SW 1271 (cell line): ENCODE data around the gene DGKG.

Experiments used
- DNase-seq, 2 experiments: peaks; one replicate each; lab custom pipeline; 2025; lab: John Stamatoyannopoulos, UW

The DGKG gene

DNA sequence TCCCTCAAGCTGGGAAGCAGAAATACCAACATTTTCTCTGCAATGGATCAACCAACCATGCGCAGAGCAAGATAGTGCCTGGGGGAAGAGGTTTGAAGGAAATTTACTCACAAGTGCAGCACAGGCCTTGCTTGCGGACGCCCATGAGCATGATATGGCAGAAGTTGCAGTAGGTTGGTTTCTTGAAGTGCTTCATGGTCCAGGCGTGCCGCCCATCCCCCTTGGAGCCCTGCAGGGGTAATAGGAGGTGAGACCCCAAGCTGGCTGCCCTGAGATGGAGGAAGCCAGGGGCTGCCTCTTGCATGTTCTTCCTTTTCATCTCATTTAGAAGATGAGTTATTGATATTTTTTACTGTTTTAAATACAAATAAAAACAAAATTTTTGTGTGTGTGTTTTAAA lies 86.6 kb downstream of the DGKG start:
- no peak for DNase-seq

DNA sequence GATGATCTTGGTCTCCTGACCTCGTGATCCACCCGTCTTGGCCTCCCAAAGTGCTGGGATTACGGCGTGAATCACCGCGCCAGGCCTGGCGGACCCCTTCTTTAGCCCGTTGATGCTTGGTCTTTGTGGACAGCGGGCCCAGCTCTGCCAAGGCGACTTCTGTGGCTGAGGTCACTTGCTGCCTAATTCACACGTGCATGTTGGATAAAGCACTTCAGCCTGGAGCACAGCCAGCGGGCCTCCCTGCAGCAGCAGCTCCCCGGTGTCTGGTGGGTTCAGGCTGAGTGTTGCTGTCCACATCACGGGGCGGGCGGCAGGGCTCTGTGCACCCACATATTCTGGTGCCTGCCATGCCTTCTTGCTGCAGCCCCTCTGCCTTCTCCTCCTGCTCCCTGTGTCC lies 88.4 kb downstream of the DGKG start:
- DNase-seq, result no peak

- no peak for DNase-seq
These were observed 91.3 kb downstream of the DGKG start for GRCh38 chr3:186270701-186271100.

DNA sequence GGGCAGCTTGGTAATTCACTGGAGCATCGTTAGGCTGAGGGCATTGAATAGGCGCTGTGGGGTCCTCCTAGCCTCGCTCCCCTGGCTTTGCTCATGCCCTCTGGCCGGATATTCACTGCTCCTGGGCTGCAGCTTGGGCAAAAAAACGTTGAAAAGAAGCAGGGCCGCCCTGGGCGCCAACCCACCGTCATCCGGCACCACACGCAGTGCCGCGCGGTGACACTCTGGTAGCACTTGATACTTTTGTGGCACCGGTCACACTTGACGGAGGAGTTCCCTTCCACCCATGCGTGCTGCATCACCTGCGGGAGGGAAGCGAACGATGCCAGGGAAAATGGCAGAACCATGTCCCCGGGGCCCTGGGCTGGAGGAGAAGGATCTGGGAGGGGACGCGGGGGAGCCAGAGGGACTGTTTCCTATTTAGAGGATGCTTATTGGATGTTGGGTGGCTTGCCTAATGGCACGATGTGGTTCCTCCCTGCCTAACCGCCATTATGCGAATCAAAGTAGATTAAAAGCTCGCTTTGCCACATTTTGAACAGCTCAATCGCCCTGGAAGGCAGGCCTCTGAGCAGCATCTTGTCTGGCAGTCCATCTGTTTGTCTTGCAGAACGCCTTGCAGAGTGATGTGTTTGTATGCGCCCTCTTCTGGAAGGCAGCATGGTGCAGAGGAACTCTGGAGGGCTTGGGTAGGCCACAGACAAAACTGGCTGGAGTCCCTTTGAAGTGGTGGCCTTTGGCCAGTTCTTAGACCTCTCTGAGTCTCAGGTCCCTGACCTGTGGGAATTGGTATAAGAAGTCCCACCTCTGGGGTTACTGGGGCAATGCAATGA lies 93.2 kb downstream of the DGKG start:
- DNase-seq, result no peak

DNA sequence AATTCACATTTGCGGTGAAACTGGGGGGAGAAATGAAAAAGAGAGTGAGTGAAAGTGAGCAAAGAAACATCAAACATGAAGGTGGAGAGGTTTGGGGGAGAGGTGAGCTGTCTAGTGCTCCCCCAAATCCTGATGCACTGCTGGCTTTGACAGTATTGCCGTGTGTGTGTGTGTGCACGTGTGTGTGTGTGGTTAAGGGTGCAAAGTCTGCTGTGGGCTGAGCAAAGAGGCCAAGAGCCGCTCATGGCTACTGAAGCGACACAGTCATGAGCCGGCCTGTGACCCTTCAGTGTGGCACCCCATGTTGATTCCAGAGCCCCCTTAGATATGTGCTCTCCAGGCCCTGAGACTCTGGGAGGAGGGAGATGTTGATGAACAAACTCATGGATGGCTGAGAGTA lies 94.3 kb downstream of the DGKG start:
- no peak for DNase-seq

DNA sequence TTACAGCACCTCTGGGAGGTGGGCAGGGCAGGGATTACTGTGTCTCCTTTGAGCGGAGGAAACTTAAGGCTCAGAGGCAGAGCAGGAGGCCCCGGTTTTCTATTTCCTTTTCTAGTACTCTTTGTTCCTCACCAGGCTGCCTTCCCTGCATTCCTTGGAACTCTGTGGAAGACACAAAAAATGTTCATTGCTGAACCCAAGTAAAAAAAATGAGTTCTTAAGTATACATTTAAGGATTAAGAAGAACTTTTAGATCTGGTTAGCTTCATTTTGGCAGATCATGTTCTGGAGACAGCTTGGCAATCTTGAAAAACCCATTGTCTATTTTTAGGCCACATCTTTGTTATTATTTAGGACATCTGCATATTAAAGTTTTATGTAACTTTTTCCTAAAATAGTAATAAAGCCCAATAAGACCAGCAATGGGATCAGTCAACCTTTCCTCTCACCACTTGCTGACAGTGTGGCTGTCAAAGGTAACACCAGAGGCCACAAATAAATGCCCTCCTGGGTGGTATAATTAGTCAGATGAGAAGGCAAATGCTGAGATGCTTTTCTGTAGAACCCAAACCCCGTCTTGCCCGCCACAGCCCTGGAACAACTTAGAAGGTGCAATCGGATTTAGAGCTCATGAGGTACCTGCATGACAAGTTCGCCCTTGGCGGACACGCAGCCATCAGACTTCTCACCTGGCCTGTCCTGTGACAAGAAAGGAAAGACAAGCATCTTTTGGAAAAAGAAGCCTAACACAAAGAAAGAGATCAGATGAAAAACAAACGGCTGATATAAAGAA lies 97.2 kb downstream of the DGKG start:
- DNase-seq, result no peak

GRCh38 chr3:186261638-186262037 lies 100.4 kb downstream of the DGKG start:
- DNase-seq, result no peak

GRCh38 chr3:186260726-186261125 lies 101.3 kb downstream of the DGKG start:
- no peak for DNase-seq

DNA sequence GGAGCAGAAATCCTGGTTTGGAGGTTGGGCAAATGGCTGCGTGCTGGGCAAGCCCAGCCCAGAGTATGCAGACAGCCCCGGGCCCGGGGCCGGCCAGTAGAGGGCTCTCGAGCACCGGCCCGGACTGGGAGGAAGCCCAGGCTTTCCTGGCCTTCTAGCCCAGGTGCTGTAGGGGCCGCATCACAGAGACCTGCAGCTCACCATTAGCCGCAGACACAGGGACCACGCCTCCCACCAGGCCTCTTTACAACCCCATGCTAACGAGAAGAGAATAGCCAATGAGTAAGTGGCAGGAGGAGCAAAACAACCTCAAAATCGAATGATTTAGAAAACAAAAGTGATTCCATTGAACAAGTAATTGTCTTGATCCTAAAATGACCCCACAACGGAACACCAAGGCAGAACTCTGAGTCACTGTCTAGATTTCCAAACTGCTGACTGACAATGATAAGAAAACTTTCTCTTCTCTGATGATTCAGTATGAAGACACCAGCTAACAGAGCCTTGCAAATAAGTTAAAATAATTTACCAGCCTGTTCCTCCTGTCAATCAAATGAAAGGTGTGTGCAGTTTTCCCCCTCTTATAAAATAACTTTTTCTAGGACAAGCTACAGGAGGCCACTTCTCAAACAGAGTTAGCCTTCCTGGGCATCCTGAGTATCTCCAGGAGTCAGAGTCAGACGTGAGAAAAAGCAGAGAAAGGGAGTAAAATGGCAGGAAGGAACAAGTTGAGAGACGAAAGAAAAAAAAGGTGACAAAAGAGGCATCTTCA lies 102.2 kb downstream of the DGKG start:
- peak in 1 of 2 experiments; percentile 54 for DNase-seq

DNA sequence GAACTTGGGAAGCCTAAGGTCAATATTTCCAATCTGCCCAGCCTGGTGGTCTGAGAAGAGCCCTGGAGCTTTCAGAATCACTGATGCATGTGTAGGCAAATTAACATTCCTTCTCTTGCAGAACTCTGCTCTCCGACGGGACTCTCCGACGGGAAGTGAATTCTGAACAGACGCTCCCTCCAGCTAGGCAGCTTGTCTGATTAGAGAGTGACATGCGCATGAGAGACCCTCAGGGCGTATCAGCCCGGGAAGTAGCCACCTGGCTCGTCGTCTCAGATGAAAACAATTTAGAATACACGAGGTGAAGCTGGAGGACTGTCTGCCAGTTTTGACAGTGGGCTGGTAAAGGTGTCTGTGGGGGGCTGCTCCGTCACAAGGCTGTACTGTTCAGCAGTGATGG lies 103.1 kb downstream of the DGKG start:
- DNase-seq, result no peak

GRCh38 chr3:186257866-186258265 lies 104.2 kb downstream of the DGKG start:
- no peak for DNase-seq

- no peak for DNase-seq
These were observed 106.2 kb downstream of the DGKG start for GRCh38 chr3:186255703-186256331.

- no peak for DNase-seq
These were observed 107.1 kb downstream of the DGKG start for GRCh38 chr3:186254676-186255650.

DNA sequence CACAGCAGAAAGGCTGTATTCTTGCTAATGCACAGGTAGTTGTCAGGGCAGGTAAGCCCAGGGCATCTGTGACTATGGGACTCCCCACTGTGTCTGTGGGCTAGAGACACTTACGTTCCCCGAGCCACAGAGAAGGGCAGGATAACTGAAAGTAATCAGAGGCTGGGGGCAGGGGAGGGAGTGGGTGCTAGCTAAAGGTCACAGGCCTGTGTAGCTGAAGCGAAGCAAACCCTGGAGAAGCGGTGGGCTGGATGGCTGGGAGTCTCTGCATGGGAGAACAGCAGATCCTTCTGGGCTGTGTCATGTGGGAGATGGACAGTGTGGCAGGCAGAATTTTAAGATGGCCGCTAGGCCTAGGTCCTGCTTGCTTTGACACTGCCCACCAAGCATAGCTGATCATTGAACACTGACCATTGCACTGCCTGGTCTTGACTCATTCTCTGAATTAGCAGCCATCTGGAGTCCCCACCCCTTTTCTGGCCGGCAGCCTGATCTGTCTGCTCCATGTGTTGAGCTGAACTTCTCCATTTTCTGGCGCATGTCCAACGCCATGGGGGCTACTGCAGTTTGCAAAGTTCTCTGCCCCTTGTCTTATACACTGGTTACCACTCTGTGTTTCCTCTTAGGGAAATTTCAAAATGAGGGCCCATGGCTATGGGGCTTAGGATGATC lies 110.0 kb downstream of the DGKG start:
- no peak for DNase-seq

- DNase-seq, result no peak
These were observed 113.2 kb downstream of the DGKG start for GRCh38 chr3:186248850-186249249.

DNA sequence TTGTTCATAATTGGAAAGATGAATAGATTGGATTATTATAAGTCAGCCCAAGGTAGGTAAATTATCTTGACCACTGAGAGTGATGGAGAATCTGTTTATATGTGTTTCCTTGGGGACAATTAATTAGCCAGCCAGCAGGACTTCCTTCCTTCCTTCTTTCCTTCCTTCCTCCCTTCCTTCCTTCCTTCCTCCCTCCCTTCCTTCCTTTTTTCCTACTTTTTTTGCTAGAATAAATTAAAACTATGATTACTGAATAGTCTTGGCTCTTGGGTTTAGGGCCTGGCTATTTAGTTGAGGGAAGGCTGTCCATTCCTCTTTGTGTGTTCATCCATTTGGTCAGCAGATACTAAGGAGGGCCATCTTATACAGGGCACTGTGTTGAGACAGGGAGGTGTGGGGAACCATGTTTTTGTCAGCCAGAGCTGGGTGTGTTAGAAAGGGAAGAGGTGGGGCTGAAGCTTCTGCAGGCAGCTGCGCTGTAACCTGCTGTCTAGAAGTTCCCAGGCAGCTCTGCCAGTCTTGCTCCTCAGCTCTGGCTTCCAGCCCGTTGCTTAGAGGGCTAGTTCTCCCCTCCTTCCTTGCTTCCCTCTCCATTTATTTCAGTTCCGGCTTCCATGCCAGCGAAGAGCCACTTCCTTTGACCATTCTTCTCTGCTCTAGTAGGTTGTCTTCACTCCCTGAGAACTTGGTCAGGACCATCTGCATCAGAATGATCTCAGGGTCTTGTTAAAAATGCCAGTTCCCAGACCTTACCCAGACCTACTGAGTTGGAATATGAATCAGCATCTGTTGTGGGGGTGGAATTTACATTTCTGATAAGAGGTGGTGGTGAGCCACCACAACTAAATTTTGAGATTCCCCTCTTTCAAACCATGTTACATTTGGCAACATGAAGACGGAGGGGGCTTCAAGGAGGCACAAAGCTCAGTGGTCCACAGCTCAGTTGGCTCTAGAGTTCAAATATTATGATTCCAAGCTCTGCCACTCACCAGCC lies 113.9 kb downstream of the DGKG start:
- DNase-seq, result no peak

DNA sequence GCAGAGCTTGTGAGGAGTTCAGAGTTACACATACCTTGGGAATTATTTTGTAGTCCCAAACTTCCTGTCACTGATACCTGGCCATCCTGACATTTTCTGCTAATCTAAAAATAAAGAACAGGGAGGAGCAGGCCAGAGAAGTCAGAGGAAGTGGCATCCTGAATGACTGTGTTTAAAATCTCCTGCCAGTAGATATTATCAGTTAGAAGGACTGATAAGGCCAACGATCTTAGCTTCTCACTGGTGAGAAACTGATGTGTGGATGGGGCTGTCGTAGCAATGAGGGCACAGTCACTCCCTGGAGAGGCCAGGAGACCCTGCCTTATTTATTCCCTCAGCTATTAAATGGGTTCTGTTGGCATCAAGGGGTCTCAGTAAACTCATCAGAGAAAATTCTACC lies 115.1 kb downstream of the DGKG start:
- DNase-seq, result no peak

DNA sequence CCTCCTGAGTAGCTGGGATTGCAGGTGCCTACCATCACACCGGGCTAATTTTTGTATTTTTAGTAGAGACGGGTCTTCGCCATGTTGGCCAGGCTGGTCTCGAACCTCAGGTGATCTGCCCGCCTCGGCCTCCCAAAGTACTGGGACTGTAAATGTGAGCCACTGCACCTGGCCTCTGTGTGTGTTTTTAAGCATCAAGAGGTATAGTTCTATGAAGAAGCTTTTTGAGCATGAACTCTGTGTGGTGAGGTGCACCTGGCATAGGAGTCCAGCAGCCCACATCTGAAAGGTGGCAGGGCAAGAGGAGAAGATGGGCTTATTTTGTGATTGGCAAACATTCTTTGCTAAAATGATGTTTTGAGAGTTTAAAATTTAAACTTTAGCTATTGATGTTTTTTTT lies 118.0 kb downstream of the DGKG start:
- DNase-seq, result no peak
